ENCODE results near the gene PIGU. TPM values are rescaled to one million over a fixed set of nuclear protein-coding genes. Genes with fewer than 3 reads are reported as not detected.
"Not testable (repeated sequence)": the region's sequence is repeated elsewhere in the genome, so short reads cannot be mapped to it uniquely, and the experiment has no call there.

Gene PIGU
- total RNA-seq, 1 experiment from 2014 or later = 32.8 TPM

DNA sequence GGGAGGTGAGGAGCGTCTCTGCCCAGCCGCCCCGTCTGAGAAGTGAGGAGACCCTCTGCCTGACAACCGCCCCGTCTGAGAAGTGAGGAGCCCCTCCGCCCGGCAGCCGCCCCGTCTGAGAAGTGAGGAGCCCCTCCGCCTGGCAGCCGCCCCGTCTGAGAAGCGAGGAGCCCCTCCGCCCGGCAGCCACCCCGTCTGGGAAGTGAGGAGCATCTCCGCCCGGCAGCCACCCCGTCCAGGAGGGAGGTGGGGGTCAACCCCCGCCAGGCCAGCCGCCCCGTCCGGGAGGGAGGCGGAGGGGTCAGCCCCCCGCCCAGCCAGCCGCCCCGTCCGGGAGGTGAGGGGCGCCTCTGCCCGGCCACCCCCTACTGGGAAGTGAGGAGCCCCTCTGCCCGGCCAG, 18.2 kb downstream of the PIGU start:
- not testable (repeated sequence) for H2AK5ac ChIP-seq (ENCODE audit: insufficient read length, low read length); H3K4me3 Mint-ChIP-seq; H3K27ac Mint-ChIP-seq; H3K23ac ChIP-seq (ENCODE audit: insufficient read length, low read depth, low read length); H3K27ac ChIP-seq (ENCODE audit: insufficient read length, low read depth, low read length); H3K9ac ChIP-seq (ENCODE audit: extremely low read depth, insufficient read length, low read length); H2BK12ac ChIP-seq (ENCODE audit: insufficient read length, low read depth, low read length); H2BK15ac ChIP-seq (ENCODE audit: low read depth, low read length); H3K79me1 ChIP-seq (ENCODE audit: insufficient read depth, low read depth, low read length, poor library complexity, severe bottlenecking); H3T11ph ChIP-seq (ENCODE audit: low read length); H2AFZ ChIP-seq (ENCODE audit: low read length); H3K23me2 ChIP-seq (ENCODE audit: insufficient read length, low read depth, low read length, poor library complexity, severe bottlenecking); H2BK20ac ChIP-seq (ENCODE audit: low read depth, low read length, poor library complexity, severe bottlenecking); H3K79me2 ChIP-seq (ENCODE audit: insufficient read depth, low read length); H2BK5ac ChIP-seq (ENCODE audit: insufficient read length, low read length); H3K27me3 ChIP-seq (ENCODE audit: insufficient read depth, low read length); H3K4me1 ChIP-seq (ENCODE audit: insufficient read depth, low read length); H2BK120ac ChIP-seq (ENCODE audit: low read depth, low read length, poor library complexity, severe bottlenecking); DNase-seq; H4K20me1 ChIP-seq (ENCODE audit: control insufficient read depth, insufficient read depth, insufficient read length); H3K9me3 Mint-ChIP-seq; H3K4me1 Mint-ChIP-seq; H3K4me2 ChIP-seq (ENCODE audit: insufficient read depth, insufficient read length, low read length); H3K9me3 ChIP-seq (ENCODE audit: control insufficient read depth, low read depth, low read length); H3K4ac ChIP-seq (ENCODE audit: low read depth, low read length); H4K91ac ChIP-seq (ENCODE audit: insufficient read length, low read depth, low read length); H3K14ac ChIP-seq (ENCODE audit: insufficient read depth, low read length); H3K56ac ChIP-seq (ENCODE audit: insufficient read length, low read depth, low read length); H3K27me3 Mint-ChIP-seq (ENCODE audit: low read depth); H4K5ac ChIP-seq (ENCODE audit: insufficient read length, low read depth, low read length); H4K8ac ChIP-seq (replicated peaks; ENCODE audit: insufficient read length, low read depth, low read length); H3K18ac ChIP-seq (ENCODE audit: insufficient read length, low read depth, low read length)
- H3K36me3 Mint-ChIP-seq (ENCODE audit: insufficient read depth in 1 of 3, low read depth in 3 of 3) = peaks cover 20 to 36% (median 33%) of the 10 kb centered on the region in 3 experiments
- no CpG with 5 or more reads among the region's 31 CpGs for WGBS (ENCODE audit: extremely low coverage, insufficient read length, low lambda C conversion rate)
